NCI-H82 treated with DMSO at 0.1 percent for 48 hours (cell line): Measurements from ENCODE around the gene FEN1.

ENCODE experiments used
- DNase-seq: peaks from one replicate; lab custom pipeline; 2025; ENCODE audit not compliant: unreplicated experiment; lab: John Stamatoyannopoulos, UW

Gene FEN1

GRCh38 chr11:61838501-61838900 is 45.8 kb downstream of the FEN1 start:
- DNase-seq: no peak

- DNase-seq: no peak
Observed at GRCh38 chr11:61838921-61839320, 46.2 kb downstream of the FEN1 start.

- no peak for DNase-seq
Observed at GRCh38 chr11:61839742-61840141, 47.0 kb downstream of the FEN1 start.

DNA sequence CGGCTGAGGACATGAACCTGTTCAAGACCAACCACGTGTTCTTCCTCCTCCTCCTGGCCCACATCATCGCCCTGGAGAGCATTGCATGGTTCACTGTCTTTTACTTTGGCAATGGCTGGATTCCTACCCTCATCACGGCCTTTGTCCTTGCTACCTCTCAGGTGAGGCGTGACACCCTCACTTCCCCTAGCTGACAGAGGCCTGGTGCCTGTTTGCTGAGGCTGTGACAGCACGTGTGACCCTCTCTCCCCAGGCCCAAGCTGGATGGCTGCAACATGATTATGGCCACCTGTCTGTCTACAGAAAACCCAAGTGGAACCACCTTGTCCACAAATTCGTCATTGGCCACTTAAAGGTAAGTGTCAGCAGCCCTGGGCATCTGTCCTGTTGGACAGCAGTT is 47.7 kb downstream of the FEN1 start:
- DNase-seq: no peak

- no peak for DNase-seq
Observed at GRCh38 chr11:61841636-61842527, 49.2 kb downstream of the FEN1 start.

GRCh38 chr11:61842528-61842820 is 49.8 kb downstream of the FEN1 start:
- DNase-seq: no peak

- DNase-seq: no peak
Observed at GRCh38 chr11:61844909-61845565, 52.3 kb downstream of the FEN1 start.

DNA sequence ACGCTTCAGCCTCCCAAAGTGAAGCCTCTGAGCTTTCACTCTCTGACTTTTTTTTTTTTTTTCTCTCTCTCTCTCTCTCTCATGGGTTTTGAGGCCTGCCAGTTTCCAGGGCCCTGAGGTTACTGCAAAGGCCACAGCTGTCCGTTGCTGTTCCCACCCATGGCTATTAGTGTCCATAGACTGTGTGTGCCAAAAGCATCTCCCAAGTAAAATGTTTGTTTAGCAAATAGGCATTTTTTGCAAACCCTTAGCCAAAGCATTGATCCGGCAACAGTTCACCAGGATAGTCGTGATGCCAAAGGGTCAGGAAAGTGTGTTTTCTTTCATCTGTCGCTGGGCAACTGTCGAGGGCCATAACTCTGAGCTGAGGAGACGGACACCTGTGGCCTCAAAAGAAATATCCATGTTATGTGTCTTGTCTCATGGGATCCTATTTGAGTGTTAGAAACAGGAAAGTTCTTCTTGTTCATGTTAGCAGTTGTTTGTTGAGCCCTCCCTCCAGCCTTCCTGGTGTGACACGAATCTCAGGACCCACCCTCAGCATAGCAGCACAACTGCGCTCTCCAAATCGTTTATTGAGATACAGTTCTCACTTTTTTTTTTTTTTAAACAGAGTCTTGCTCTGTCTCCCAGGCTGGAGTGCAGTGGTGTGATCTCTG is 53.8 kb downstream of the FEN1 start:
- no peak for DNase-seq
